Mononuclear cell (primary cell): ENCODE measurements around the gene ADAM19. TPM values are rescaled to one million over a fixed set of nuclear protein-coding genes. Genes with fewer than 3 reads are reported as not detected.
"Not testable (repeated sequence)": the region's sequence is repeated elsewhere in the genome, so short reads cannot be mapped to it uniquely, and the experiment has no call there.

ENCODE experiments used
- H3K27me3 ChIP-seq: 2 replicates; pipeline ENCODE4 v1.6.0; 2011; ENCODE audit warnings: low read length, control low read depth; ENCODE audit not compliant: insufficient read depth
- H3K4me1 ChIP-seq: 2 replicates; pipeline ENCODE4 v1.5.1; 2011; ENCODE audit warnings: mild to moderate bottlenecking, low read length, control low read depth; ENCODE audit not compliant: insufficient read depth
- H3K4me3 ChIP-seq: 2 replicates; pipeline ENCODE4 v1.5.1; 2011; ENCODE audit warnings: mild to moderate bottlenecking, low read length, moderate library complexity
- H3K9me3 ChIP-seq: 2 replicates; pipeline ENCODE4 v1.5.1; 2011; ENCODE audit warnings: low read depth, mild to moderate bottlenecking, control low read depth, low read length
- total RNA-seq: library from RNA; depleted of rRNA; stranded (reverse); fragments of >200 nt; gene quantifications from one replicate; pipeline ENCODE4 v1.2.3, GENCODE V29; 2012

ADAM19 gene
- total RNA-seq, 1 donor: 17.7 TPM

DNA sequence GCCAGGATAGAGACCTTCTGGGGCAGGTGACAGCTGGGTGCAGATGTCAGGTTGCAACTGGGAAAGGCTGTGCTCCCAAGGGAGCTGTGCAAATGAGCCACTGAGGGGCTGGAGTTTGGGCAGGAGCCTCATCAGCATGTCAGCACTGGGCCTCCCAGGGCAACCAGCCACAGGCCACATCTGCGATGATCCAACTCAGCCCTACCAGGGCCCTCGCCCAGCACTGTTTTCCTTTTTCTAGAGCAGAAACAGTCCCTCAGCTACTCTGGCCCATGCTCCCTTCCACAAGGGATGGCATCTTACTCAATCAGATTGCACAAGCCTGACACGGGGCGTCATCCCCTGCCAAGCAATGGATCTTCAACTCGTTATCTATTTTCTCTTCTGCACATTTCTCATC, 90.8 kb downstream of the ADAM19 start:
- H3K4me1 ChIP-seq: peaks cover 64% of the 10 kb centered on the region
- H3K4me3 ChIP-seq: no peak overlapping the region

DNA sequence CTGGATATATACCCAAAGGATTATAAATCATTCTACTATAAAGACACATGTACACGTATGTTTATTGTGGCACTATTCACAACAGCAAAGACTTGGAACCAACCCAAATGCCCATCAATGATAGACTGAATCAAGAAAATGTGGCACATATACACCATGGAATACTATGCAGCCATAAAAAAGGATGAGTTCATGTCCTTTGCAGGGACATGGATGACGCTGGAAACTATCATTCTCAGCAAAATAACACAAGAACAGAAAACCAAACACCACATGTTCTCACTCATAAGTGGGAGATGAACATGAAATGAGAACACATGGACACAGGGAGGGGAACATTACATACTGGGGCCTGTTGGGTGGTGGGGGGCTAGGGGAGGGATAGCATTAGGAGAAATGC, 92.9 kb downstream of the ADAM19 start:
- H3K9me3 ChIP-seq, H3K4me3 ChIP-seq, H3K27me3 ChIP-seq: not testable (repeated sequence)
- H3K4me1 ChIP-seq: peaks cover 77% of the 10 kb centered on the region

More for the DNA sequence above, 90.8 kb downstream of the ADAM19 start:
- no peaks in the 10 kb centered on the region for H3K9me3 ChIP-seq
- no peaks in the 10 kb centered on the region for H3K27me3 ChIP-seq

DNA sequence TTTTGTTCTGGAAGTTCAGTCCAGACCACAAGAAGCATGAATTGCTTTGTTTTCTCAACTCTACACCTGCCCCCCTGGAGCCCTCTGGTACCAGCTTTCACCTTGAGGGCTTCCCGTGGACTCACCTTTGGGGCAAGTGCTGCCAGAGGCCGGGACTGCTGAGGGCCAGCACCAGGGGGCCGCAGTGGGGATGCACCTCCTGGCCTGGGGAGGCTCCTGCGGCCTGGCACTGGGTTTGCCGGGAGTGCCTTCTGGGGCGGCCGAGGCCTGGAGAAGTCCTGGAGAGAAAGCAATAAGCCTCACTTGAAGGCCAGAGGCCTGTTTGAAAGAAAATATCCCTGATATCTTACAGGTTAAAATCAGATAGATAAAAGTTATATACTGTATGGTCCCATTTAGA, 93.9 kb downstream of the ADAM19 start:
- Histone ChIP-seq H3K4me3 (no peak overlapping the region), H3K9me3 (no peaks in the 10 kb centered on the region), H3K27me3 (no peaks in the 10 kb centered on the region), H3K4me1 (peaks cover 67% of the 10 kb centered on the region)

DNA sequence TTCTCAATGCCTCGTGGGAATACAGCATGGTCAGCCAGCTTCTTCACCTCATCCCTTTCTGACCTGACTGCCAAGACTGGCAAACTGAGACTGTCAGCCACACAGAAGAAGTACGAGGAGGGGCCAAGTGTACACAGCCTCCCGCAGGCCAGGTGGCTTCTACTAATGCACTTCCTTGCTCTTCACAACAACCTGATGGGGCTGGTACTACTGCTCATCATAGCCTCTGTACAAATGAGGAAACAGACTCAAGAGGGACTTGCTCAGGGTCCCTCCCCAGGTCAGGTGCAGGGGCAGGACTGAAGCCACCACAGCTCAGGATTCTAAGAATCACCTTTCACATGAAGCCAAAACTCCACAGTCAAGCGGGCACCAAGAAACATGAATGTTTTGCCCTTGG, 94.3 kb downstream of the ADAM19 start:
- Histone ChIP-seq H3K27me3 (no peaks in the 10 kb centered on the region), H3K4me3 (no peak overlapping the region), H3K9me3 (no peaks in the 10 kb centered on the region), H3K4me1 (peaks cover 63% of the 10 kb centered on the region)

DNA sequence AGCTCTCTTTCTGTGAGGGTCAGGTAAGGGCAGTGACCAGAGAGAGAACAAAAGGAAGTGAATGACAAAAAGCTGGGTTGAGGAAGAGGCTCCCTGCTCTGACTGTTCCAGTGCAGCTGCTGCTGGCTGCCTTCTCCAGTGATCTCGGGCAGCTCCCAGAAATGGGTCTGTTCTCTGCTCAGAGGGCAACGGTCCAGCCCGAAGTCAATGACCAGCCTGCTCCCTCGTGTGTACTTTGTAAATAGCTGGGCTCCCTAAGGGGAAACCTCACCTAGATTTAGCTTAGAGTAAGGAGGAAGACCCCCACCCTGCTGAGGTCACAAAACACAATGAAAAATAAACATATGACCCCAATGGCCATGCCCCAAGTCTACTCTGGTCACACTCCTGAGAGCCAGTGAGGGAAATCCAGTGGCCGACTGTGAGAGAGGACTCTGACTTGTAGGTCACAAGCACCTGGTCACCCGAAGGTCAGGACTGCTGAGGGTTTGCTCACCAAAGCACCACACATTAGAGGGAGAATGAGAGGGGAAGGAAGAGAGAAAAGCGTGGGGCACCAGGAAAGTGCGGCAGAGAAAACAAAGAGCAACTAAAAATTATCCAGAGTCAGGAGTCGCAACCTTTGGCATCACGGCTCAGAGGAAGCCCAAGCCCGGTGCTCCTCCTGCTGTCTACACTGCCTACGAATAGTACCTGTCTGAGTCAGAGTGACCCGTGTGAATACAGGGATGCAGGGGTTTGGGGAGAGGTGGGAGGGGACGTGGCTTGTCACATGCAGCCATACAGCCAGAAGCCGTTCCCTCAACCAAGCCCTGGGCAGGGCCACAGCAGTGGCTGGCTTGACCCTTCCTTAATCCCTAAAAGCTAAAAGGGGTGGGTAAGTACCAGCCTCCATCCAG, 95.7 kb downstream of the ADAM19 start:
- Histone ChIP-seq H3K4me1 (peaks cover 49% of the 10 kb centered on the region), H3K4me3 (no peak overlapping the region), H3K9me3 (no peaks in the 10 kb centered on the region), H3K27me3 (no peaks in the 10 kb centered on the region)

DNA sequence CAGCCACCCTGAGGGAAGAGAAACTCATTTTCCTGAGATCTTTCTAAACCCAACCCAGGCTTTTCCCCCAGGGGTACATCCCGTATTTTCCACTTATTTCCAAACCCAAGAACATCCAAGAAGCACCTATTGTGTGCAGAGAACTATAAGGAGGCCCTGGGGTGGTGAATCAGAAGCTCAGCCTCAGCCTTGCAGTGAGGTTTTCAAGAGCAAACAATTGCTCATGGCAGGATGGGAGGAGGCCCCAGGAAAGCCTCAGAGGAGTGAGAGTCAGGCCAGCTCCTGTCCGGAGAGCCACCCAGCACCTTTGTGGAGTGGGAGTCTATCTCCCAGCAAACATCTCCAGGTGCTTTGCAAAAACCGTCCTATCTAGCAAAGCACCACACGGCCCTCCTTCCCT, 96.4 kb downstream of the ADAM19 start:
- no peaks in the 10 kb centered on the region for H3K27me3 ChIP-seq
- no peaks in the 10 kb centered on the region for H3K9me3 ChIP-seq
- H3K4me3 ChIP-seq: no peak overlapping the region
- H3K4me1 ChIP-seq: peaks cover 42% of the 10 kb centered on the region

DNA sequence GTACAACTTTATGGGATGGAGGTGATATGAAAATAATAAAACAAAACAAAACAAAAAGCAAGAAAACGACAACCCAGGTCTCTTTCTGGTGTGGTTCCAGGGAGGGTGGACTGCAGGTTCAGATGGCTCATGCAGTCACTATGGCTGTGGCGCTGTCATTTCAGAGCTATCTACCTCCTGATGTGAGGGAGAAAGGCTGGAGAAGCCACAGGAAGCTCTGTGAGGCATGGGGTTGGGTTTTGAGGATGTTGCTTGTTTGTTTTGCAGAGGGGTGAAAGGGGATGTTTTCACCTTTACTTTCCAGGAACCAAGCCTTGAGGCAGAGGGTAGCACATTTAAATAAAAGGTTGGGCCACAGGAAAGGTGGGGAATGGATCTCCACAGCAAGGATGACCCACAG, 96.8 kb downstream of the ADAM19 start:
- Histone ChIP-seq H3K4me1 (peaks cover 43% of the 10 kb centered on the region), H3K27me3 (no peaks in the 10 kb centered on the region), H3K4me3 (no peak overlapping the region), H3K9me3 (no peaks in the 10 kb centered on the region)

DNA sequence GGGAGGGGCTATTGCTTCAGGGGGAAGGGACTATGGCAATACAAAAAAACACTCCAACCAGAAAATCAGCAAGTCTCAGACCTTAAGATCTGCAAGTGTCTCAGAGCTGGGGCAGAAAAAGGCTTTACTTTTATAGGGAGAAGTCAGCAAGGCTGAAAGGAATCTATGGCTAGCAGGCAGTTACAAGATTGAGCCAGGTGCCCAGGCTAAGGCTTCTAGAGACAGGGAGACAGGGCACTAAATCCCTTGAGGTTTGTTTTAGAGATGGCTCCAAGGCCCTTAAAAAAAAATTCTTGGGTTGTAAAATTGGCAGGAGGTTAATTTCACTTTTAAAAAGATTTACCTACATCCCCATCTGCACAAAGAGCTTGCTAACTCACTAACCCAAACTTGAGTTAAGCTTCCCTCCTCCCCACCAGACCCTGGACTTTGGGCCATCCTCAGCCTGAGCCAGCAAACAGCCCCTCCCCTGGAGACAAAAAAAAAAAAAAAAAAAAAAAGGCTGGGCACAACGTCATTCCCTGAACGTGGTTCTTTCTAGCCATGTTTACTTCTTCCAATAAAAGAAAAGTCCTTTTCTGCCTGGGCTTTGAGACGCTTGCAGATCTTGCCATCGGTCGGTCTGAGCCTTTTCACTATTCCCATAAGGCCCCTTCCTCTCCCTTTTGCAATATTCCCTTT, 97.6 kb downstream of the ADAM19 start:
- Histone ChIP-seq H3K4me3 (no peak overlapping the region), H3K9me3 (no peaks in the 10 kb centered on the region), H3K4me1 (peaks cover 50% of the 10 kb centered on the region), H3K27me3 (no peaks in the 10 kb centered on the region)

DNA sequence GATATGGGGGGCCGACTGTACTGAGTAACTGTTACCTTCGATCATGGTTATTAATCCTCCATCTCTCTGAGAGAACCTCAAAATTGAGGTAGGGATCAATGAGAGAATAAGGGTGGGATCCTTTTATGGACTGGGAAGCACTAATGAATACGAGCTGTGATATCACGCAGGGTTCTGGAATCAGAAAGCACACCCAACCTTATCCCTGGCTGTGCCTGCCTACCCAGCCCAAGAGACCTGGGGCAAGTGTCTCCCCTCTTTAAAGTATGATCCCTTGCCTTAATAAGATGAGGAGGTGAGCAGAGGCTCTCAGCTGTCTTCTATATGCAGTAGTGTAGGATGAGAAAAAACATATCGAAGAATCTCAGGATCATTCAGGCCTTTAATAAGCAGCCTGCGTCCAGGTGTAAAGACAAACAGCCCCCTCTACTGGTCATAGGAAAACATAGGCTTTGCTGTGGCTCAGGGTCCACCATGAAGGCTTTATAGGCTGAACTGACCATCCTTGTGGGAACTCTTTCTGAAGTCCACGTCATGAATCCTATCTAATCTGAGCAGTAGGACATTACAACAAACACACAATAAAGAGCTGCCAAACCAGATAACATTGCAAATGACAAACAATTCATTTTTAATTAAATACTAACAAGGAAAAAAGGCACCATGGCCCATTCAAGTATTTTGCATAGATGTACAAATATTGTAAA, 98.7 kb downstream of the ADAM19 start:
- no peaks in the 10 kb centered on the region for H3K9me3 ChIP-seq
- peaks cover 50% of the 10 kb centered on the region for H3K4me1 ChIP-seq
- no peaks in the 10 kb centered on the region for H3K27me3 ChIP-seq
- no peak overlapping the region for H3K4me3 ChIP-seq

DNA sequence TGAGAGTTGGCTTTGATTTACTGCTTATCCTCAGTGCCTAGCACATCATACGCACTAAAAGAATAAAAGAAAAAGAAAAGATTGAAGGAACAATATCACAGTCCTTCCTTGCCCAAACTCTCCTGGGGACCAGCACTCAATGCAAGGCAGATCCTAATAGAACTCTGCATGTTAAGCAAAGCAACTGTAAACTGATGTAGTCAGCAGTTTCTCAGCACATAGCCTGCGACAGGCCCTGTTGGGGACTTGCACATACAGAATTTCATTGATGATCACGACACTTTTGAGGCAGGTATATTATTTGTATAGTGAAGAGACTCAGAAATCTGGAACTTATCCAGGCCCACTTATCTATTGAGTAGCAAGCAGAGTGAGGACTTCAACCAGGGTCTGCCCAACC, 100.1 kb downstream of the ADAM19 start:
- Histone ChIP-seq H3K9me3 (no peaks in the 10 kb centered on the region), H3K27me3 (no peaks in the 10 kb centered on the region), H3K4me1 (peaks cover 36% of the 10 kb centered on the region), H3K4me3 (no peak overlapping the region)

DNA sequence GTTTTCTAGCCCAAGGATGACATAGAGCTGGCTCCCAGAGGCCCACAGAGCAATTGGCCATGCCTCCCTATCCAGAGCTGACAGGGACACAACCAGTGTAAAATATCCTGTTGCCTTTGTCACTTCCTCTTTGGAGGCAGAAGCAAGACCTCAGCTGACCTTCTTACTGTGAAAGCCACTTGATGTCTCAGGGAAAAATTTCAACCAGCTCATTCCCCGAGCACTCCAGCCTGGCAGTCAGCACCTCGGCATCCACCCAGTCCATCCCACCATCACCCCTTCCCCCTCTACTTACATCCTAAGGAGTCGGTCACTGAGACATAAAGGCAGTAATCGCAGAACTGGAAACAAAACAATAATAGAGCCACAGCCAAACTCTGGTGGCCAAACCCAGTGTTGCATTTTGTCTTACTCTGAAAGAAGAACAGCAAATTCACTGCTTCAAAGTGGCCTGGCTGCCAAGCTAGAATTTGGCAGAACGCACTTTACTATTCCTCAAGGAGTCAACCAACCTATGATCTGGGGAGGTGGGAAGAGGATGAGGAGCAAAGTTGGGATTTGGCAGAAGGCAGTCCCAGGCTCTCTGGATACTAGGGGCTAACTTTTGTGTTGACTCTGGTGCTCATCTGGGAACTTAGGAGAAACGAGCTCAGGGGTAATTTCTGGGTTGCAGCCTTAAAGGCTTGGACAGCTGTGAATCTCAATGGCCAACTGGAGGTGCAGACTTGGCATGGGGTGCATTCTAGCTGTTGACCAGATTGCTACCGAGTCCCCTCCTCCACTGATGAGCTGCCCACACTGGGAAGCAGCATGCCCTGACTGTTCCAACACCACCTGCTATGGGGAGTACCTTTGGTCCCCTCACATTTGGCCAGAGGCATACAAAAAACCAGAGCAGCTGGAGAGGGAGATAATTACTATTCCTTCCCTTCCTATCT, 101.9 kb downstream of the ADAM19 start:
- Histone ChIP-seq H3K4me3 (no peak overlapping the region), H3K9me3 (no peaks in the 10 kb centered on the region), H3K4me1 (peaks cover 18% of the 10 kb centered on the region), H3K27me3 (no peaks in the 10 kb centered on the region)

DNA sequence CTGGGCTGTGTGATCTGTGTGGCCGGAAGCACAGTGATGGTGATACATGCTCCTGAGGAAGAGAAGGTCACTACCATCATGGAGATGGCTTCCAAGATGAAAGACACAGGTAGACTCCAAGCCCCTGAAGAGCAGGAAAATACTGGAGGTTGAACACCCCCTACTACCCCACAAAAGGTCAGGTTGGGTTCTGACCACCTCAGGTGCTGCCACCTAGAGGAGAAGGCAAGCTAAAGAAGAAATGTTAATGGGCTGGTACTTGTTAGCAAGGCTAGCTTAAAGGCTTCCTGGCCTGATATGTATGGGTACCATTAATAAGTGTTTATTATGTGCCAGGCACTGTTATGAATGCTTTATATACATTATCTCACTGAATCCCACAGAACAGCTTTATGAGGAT, 103.9 kb downstream of the ADAM19 start:
- Histone ChIP-seq H3K27me3 (no peaks in the 10 kb centered on the region), H3K9me3 (no peaks in the 10 kb centered on the region), H3K4me1 (peaks cover 8% of the 10 kb centered on the region), H3K4me3 (no peak overlapping the region)

DNA sequence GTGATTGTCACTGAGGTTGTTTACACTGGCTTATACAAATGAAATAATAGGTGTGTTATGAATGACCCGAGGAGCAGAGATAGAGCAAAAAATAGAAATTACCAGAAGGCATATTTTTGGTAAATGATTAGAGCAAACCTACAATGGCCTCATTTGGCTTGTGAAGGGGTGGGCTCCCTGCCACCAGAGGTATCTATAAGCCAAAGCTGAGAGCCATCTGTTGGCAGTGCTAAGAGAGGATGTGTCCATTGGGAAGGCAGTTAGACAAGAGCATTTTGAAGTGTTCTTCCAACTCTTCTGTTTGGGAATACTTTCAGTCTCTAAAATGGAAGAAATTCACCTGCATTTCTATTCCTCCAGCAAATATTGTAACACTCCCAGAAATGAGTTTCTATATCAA, 104.9 kb downstream of the ADAM19 start:
- Histone ChIP-seq H3K4me3 (no peak overlapping the region), H3K9me3 (no peaks in the 10 kb centered on the region), H3K4me1 (peaks cover 8% of the 10 kb centered on the region), H3K27me3 (no peaks in the 10 kb centered on the region)

DNA sequence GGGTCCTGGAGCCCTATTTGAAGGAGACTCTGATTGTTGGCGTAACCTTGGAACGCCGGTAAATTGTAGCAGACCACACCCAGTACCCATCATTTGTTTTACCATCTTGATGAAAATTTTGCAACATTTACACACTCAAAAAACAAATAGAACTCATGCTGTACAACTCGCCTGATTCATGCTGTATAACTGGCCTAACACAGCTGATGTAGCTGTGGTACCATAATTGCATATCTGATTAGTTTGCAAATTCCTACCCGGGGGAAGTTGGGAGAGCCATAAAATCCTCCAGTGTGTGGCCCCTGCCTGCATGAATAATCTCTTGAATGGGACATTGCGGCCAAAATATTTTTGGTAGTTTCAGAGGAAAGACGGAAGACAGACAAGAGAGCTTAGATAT, 105.9 kb downstream of the ADAM19 start:
- H3K4me3 ChIP-seq: no peak overlapping the region
- no peaks in the 10 kb centered on the region for H3K27me3 ChIP-seq
- peaks cover 13% of the 10 kb centered on the region for H3K4me1 ChIP-seq
- H3K9me3 ChIP-seq: no peaks in the 10 kb centered on the region
